Measurements from ENCODE around the gene MTG1. TPM values are rescaled to one million over a fixed set of nuclear protein-coding genes. Genes with fewer than 3 reads are reported as not detected.

The MTG1 gene
- polyA plus RNA-seq, 1 donor (not counting 4 experiments of a cell fraction or from before 2014, with no cell fraction given): 31.6 TPM

DNA sequence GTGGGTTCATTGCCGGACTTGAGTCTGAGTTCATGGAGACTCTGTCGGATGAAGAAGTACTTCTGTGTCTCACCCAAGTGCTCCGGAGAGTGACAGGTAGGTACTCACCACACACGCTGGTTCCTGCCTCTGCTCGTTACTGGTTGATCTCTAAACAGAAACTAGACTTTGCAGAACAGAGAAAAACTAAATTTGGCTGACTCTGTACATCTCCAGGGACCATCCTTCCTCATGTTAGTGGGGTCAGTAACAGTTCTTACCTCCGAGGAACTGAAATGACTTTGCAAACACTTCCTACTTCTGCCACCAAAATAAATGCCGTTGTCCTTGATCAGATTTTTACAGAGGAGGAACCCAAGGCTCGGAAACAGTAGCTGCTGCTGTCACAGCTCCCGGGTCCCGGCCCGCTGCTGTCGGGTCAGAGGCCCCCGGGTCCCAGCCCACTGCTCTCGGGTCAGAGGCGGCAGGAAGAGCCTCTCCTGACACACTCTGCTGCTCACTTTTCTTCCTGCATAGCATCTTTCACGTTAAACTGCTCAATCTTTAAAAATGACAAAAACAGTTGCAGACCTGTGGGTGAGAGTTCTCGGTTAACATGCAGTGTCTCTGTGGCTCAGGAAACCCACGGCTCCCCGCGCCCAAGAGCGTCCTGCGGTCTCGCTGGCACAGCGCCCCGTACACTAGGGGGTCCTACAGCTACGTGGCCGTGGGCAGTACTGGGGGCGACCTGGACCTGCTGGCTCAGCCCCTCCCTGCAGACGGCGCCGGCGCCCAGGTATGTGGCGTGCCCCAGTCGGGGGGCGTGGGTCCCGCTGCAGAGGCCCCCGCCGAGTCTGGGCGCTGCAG lies 4.8 kb upstream of the MTG1 start:
- FAIRE-seq: no peak
- dilution Hi-C loops (cut with MboI; ENCODE audit: extremely low pct_ligation_motif_present, low sequenced_read_pairs): no loop called here
- TF ChIP-seq EZH2 (IDR thresholded peaks at IDR 0.05; ENCODE audit: low read length): no peak
- TF ChIP-seq, protein P1, sequence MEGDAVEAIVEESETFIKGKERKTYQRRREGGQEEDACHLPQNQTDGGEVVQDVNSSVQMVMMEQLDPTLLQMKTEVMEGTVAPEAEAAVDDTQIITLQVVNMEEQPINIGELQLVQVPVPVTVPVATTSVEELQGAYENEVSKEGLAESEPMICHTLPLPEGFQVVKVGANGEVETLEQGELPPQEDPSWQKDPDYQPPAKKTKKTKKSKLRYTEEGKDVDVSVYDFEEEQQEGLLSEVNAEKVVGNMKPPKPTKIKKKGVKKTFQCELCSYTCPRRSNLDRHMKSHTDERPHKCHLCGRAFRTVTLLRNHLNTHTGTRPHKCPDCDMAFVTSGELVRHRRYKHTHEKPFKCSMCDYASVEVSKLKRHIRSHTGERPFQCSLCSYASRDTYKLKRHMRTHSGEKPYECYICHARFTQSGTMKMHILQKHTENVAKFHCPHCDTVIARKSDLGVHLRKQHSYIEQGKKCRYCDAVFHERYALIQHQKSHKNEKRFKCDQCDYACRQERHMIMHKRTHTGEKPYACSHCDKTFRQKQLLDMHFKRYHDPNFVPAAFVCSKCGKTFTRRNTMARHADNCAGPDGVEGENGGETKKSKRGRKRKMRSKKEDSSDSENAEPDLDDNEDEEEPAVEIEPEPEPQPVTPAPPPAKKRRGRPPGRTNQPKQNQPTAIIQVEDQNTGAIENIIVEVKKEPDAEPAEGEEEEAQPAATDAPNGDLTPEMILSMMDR (optimal IDR thresholded peaks at IDR 0.05 in 1 of 3, IDR thresholded peaks at IDR 0.05 in 1 of 3, conservative IDR thresholded peaks at IDR 0.05 in 1 of 3; ENCODE audit: extremely low read depth in 1 of 3, insufficient read depth in 2 of 3, low read length in 3 of 3): no peak

DNA sequence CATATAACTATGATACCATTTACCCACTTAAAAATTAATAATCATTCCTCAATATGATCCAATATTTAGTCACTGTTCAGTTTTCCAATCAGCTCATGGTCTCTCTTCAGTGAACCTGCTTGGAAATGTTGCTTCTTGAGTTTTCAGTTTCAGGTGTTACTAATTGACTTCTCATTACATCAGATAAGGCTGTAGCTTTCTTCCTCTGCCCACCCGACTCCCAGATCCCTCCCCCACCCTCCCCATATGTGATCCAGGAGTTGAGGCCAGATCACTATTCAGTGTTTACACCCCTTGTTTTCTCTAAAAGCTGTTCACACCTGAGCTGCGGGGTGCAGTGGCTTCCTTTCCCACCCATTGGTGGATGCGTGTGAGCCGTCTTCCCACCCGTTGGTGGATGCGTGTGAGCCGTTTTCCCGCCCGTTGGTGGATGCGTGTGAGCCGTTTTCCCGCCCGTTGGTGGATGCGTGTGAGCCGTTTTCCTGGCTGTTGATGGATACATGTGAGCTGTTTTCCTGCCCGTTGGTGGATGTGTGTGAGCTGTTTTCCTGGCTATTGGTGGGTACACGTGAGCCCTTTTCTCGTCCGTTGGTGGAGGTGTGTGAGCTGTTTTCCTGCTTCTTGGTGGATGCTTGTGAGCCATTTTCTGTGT lies 3.2 kb upstream of the MTG1 start:
- Histone ChIP-seq H3K4me2 (ENCODE audit: control insufficient read depth, extremely low read depth, insufficient read depth, low read depth, low read length) (no peak overlapping the region), H3K27ac (ENCODE audit: control insufficient read depth, insufficient read depth, low read length) (no peak overlapping the region), H3K27me3 (ENCODE audit: control insufficient read depth, extremely low read depth, insufficient read depth, low read length) (no peaks in the 10 kb centered on the region), H3K9ac (ENCODE audit: control insufficient read depth, extremely low read depth, insufficient read depth, low read length) (no peak overlapping the region), H3K4me3 (ENCODE audit: control insufficient read depth in 2 of 3, extremely low read depth in 1 of 3, insufficient read depth in 2 of 3, low read depth in 1 of 3, low read length in 3 of 3) (no peak overlapping the region), H3K36me3 (ENCODE audit: control insufficient read depth in 2 of 2, extremely low read depth in 1 of 2, insufficient read depth in 2 of 2, low read length in 2 of 2) (peaks cover 0 to 5% of the 10 kb centered on the region in 2 experiments), H3K9me3 (ENCODE audit: control insufficient read depth, low read depth, low read length) (no peaks in the 10 kb centered on the region), H3K9me1 (ENCODE audit: control insufficient read depth, extremely low read depth, insufficient read depth, low read length) (no peaks in the 10 kb centered on the region), H2AFZ (ENCODE audit: control insufficient read depth, low read length) (no peak overlapping the region), H4K20me1 (ENCODE audit: control insufficient read depth, extremely low read depth, insufficient read depth, low read length) (no peaks in the 10 kb centered on the region), H3K79me2 (ENCODE audit: control insufficient read depth, insufficient read depth, low read length) (peaks cover 16% of the 10 kb centered on the region), H3K4me1 (ENCODE audit: control insufficient read depth, extremely low read depth, insufficient read depth, low read length) (peaks cover 19% of the 10 kb centered on the region)
- dilution Hi-C loops (cut with MboI; ENCODE audit: extremely low pct_ligation_motif_present, low sequenced_read_pairs): no loop called here
- FAIRE-seq: no peak
- no peak for TF ChIP-seq EZH2 (IDR thresholded peaks at IDR 0.05; ENCODE audit: low read length)
- TF ChIP-seq, protein P1 (optimal IDR thresholded peaks at IDR 0.05 in 1 of 3, IDR thresholded peaks at IDR 0.05 in 1 of 3, conservative IDR thresholded peaks at IDR 0.05 in 1 of 3; ENCODE audit: extremely low read depth in 1 of 3, insufficient read depth in 2 of 3, low read length in 3 of 3): no peak
- no peak for DNase-seq (ENCODE audit: low read depth, low spot score)

More for the DNA sequence above, 4.8 kb upstream of the MTG1 start:
- Histone ChIP-seq H3K27ac (ENCODE audit: control insufficient read depth, insufficient read depth, low read length) (no peak overlapping the region), H3K4me1 (ENCODE audit: control insufficient read depth, extremely low read depth, insufficient read depth, low read length) (peaks cover 11% of the 10 kb centered on the region), H3K36me3 (ENCODE audit: control insufficient read depth in 2 of 2, extremely low read depth in 1 of 2, insufficient read depth in 2 of 2, low read length in 2 of 2) (no peaks in the 10 kb centered on the region), H3K9ac (ENCODE audit: control insufficient read depth, extremely low read depth, insufficient read depth, low read length) (no peak overlapping the region), H2AFZ (ENCODE audit: control insufficient read depth, low read length) (no peak overlapping the region), H3K9me1 (ENCODE audit: control insufficient read depth, extremely low read depth, insufficient read depth, low read length) (no peaks in the 10 kb centered on the region), H3K4me3 (ENCODE audit: control insufficient read depth in 2 of 3, extremely low read depth in 1 of 3, insufficient read depth in 2 of 3, low read depth in 1 of 3, low read length in 3 of 3) (no peak overlapping the region), H3K9me3 (ENCODE audit: control insufficient read depth, low read depth, low read length) (no peaks in the 10 kb centered on the region), H3K27me3 (ENCODE audit: control insufficient read depth, extremely low read depth, insufficient read depth, low read length) (no peaks in the 10 kb centered on the region), H4K20me1 (ENCODE audit: control insufficient read depth, extremely low read depth, insufficient read depth, low read length) (no peaks in the 10 kb centered on the region), H3K4me2 (ENCODE audit: control insufficient read depth, extremely low read depth, insufficient read depth, low read depth, low read length) (no peak overlapping the region), H3K79me2 (ENCODE audit: control insufficient read depth, insufficient read depth, low read length) (peaks cover 2% of the 10 kb centered on the region)
- DNase-seq (ENCODE audit: low read depth, low spot score): no peak

All from keratinocyte (primary cell).